ENCODE results near the gene KLHL2.

The KLHL2 gene

DNA sequence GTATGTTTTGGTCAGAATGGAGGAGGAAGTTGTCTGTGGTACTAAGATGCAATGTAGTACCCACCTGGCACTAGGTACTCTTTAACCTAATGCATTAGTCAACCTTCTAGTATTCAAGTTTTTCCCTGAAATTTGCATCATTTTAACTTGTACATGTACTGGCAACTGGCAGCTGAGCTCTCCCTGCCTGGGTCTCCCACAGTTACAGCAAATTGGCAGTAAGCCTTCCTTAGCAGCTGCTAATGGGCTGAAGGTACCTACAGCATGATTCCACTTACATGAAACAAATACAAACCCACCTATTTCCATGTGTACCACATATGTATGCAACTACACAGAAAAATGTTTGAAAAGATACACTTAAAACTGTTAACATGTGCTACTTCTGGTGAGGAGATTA, 8.1 kb upstream of the KLHL2 start:
- no peak for DNase-seq (ENCODE audit: extremely low read depth, insufficient read length)
- no peaks in the 10 kb centered on the region for H3K36me3 ChIP-seq (ENCODE audit: control insufficient read depth, insufficient read depth, low read length)
- no peak overlapping the region for H3K4me3 ChIP-seq (replicated peaks; ENCODE audit: low read depth, low read length)
- no peak for TF ChIP-seq CTCF (IDR thresholded peaks at IDR 0.05; ENCODE audit: insufficient read depth, low read length, poor library complexity, severe bottlenecking)
- no peaks in the 10 kb centered on the region for H3K27me3 ChIP-seq (replicated peaks; ENCODE audit: control insufficient read depth, insufficient read depth, low read length)

GRCh38 chr4:165199722-165200121, 7.6 kb upstream of the KLHL2 start:
- H3K27me3 ChIP-seq (replicated peaks; ENCODE audit: control insufficient read depth, insufficient read depth, low read length) = no peaks in the 10 kb centered on the region
- H3K4me3 ChIP-seq (replicated peaks; ENCODE audit: low read depth, low read length) = no peak overlapping the region
- TF ChIP-seq CTCF (IDR thresholded peaks at IDR 0.05; ENCODE audit: insufficient read depth, low read length, poor library complexity, severe bottlenecking) = no peak
- no peak for DNase-seq (ENCODE audit: extremely low read depth, insufficient read length)
- H3K36me3 ChIP-seq (ENCODE audit: control insufficient read depth, insufficient read depth, low read length) = no peaks in the 10 kb centered on the region

- Histone ChIP-seq H3K4me3 (replicated peaks; ENCODE audit: low read depth, low read length) (no peak overlapping the region), H3K27me3 (replicated peaks; ENCODE audit: control insufficient read depth, insufficient read depth, low read length) (no peaks in the 10 kb centered on the region), H3K36me3 (ENCODE audit: control insufficient read depth, insufficient read depth, low read length) (no peaks in the 10 kb centered on the region)
- DNase-seq (ENCODE audit: extremely low read depth, insufficient read length) = no peak
- no peak for TF ChIP-seq CTCF (IDR thresholded peaks at IDR 0.05; ENCODE audit: insufficient read depth, low read length, poor library complexity, severe bottlenecking)
These were observed 5.6 kb upstream of the KLHL2 start for GRCh38 chr4:165201806-165202205.

DNA sequence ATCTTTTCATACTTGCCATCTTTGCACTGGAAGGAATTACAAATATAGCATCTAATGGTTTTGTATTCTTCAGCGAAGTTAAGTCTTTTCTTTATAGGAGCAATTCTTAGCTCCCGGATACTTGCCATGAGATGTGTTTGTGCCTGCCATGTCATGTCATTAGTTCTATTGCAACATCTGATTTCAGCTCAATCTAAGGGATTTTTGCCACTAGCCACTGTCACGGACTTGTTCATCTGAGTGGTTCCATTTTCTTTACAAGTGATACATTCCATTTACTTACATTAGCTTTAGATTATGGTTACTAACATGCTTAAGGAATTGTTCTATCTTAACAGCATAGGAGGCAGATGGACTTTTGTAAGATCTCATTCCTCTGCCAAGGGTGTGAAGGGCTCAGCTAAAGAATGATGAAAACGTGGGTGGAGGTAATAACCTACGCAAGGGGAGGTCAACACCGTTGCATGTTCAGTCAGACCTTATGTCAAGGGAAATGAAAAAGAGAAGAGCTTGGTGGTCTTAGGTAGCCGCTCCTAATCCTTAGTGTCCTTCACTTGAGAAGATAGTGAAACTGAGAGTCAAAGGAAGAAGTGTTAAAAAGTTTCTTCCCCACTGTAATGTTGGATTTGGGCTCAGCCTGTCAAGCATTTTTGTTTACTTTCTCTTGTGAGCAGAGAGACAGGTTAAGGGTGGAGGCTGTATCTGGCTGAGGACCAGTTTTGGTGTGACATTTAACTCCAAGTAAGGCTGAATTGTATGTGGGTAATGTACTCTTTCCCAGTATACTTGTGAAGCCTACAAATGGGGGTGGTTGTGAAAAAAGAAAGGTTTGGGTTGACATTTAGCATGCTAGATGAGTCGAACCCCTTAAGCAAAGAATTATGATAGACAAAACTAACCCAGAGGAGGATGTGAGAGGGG, 3.6 kb upstream of the KLHL2 start:
- H3K36me3 ChIP-seq (ENCODE audit: control insufficient read depth, insufficient read depth, low read length) = no peaks in the 10 kb centered on the region
- no peak for DNase-seq (ENCODE audit: extremely low read depth, insufficient read length)
- TF ChIP-seq CTCF (IDR thresholded peaks at IDR 0.05; ENCODE audit: insufficient read depth, low read length, poor library complexity, severe bottlenecking) = no peak
- H3K27me3 ChIP-seq (replicated peaks; ENCODE audit: control insufficient read depth, insufficient read depth, low read length) = no peaks in the 10 kb centered on the region
- H3K4me3 ChIP-seq (replicated peaks; ENCODE audit: low read depth, low read length) = no peak overlapping the region

DNA sequence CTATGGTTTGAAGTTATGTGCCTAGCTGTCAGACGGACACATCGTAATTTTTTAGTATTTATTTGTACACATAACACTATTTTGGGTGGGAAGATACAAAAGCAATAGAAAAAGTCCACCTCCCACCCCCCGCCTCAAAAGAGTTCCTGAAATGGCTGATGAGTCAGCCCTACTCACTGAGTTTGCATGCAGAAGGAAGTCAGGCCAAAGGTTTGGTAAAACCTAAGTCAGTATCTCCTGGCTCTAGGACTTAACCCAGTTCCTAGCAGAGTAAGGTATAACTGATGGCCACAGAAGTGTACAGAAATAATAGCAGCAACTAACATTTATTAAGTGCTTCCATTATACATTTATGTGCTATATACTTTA, 2.9 kb upstream of the KLHL2 start:
- Histone ChIP-seq H3K4me3 (replicated peaks; ENCODE audit: low read depth, low read length) (no peak overlapping the region), H3K36me3 (ENCODE audit: control insufficient read depth, insufficient read depth, low read length) (no peaks in the 10 kb centered on the region), H3K27me3 (replicated peaks; ENCODE audit: control insufficient read depth, insufficient read depth, low read length) (no peaks in the 10 kb centered on the region)
- no peak for DNase-seq (ENCODE audit: extremely low read depth, insufficient read length)
- no peak for TF ChIP-seq CTCF (IDR thresholded peaks at IDR 0.05; ENCODE audit: insufficient read depth, low read length, poor library complexity, severe bottlenecking)
